A375 (cell line): Measurements from ENCODE around the gene WDR36. TPM values are rescaled to one million over a fixed set of nuclear protein-coding genes. Genes with fewer than 3 reads are reported as not detected.

Experiments
- total RNA-seq: library from RNA; depleted of rRNA; stranded (reverse); fragments of >200 nt; shearing (Covaris generic); gene quantifications from 2 replicates; pipeline ENCODE4 v1.2.3, GENCODE V29; 2014; rRNA removed

Gene WDR36
- total RNA-seq = 41.1 and 41.5 TPM in 2 replicates

GRCh38 chr5:111092062-111092853 is at the start of gene WDR36:
Gene WDR36 (plus strand): TSS chr5:111092348. CDS start chr5:111092457, 109 bp downstream.

GRCh38 chr5:111071413-111071812 is 20.7 kb upstream of the WDR36 start, which contains the start of gene TSLP:
Gene TSLP (plus strand): TSS chr5:111071713. CDS start chr5:111071891, 178 bp downstream.

Other genes with a start within 250 kb of the WDR36 start
- 0.34 and 0.60 TPM in 2 replicates for gene TSLP, start 20.6 kb upstream of the WDR36 start, total RNA-seq
- gene CAMK4, start 132.0 kb downstream of the WDR36 start, total RNA-seq = 67.3 and 74.3 TPM in 2 replicates